Endodermal cell (in vitro differentiated cells): ENCODE data around the gene OR10P1. TPM values are rescaled to one million over a fixed set of nuclear protein-coding genes. Genes with fewer than 3 reads are reported as not detected.

Experiments
- DNase-seq: peaks from one replicate; pipeline ENCODE4 v3.0.0-alpha.2; 2017
- H3K27ac ChIP-seq: 2 replicates; pipeline ENCODE4 v1.5.1; 2013; ENCODE audit warnings: mild to moderate bottlenecking, low read depth, low read length, moderate library complexity
- H3K27me3 ChIP-seq: 2 replicates; pipeline ENCODE4 v1.6.1; 2013; ENCODE audit warnings: mild to moderate bottlenecking, low read length, moderate library complexity; ENCODE audit not compliant: insufficient read depth, control insufficient read depth, poor library complexity, severe bottlenecking
- H3K36me3 ChIP-seq: 2 replicates; pipeline ENCODE4 v1.7.0; 2013; ENCODE audit warnings: mild to moderate bottlenecking, low read length, moderate library complexity; ENCODE audit not compliant: control insufficient read depth, insufficient read depth
- H3K4me1 ChIP-seq: one replicate; pipeline ENCODE4 v1.7.0; 2013; ENCODE audit warnings: low read length; ENCODE audit not compliant: control insufficient read depth, insufficient read depth
- H3K4me3 ChIP-seq: 2 replicates; pipeline ENCODE4 v1.5.1; 2013; ENCODE audit warnings: mild to moderate bottlenecking, low read length, moderate library complexity
- H3K9ac ChIP-seq: 2 replicates; pipeline ENCODE4 v1.6.1; 2013; ENCODE audit warnings: mild to moderate bottlenecking, low read length, moderate library complexity; ENCODE audit not compliant: poor library complexity, severe bottlenecking; ENCODE audit errors: extremely low read depth
- H3K9me3 ChIP-seq: 2 replicates; pipeline ENCODE4 v1.6.1; 2013; ENCODE audit warnings: mild to moderate bottlenecking, low read length, moderate library complexity; ENCODE audit not compliant: control insufficient read depth
- H3K27ac Mint-ChIP-seq: 2 replicates; pipeline ENCODE4 v1.8.0; 2020; ENCODE audit warnings: mixed read lengths
- H3K27me3 Mint-ChIP-seq: 2 replicates; pipeline ENCODE4 v1.8.0; 2021; ENCODE audit warnings: mild to moderate bottlenecking, mixed read lengths; ENCODE audit not compliant: insufficient read depth
- H3K36me3 Mint-ChIP-seq: 2 replicates; pipeline ENCODE4 v1.8.0; 2020; ENCODE audit warnings: low read depth, mixed read lengths
- H3K4me1 Mint-ChIP-seq: 2 replicates; pipeline ENCODE4 v1.8.0; 2020; ENCODE audit warnings: mixed read lengths
- H3K4me3 Mint-ChIP-seq: 2 replicates; pipeline ENCODE4 v1.8.0; 2020; ENCODE audit warnings: mild to moderate bottlenecking, moderate library complexity, mixed read lengths
- H3K9me3 Mint-ChIP-seq: 2 replicates; pipeline ENCODE4 v1.8.0; 2020; ENCODE audit warnings: mild to moderate bottlenecking, mixed read lengths
- CTCF ChIP-seq: fragments of 200-600 bp; sonication (generic); conservative IDR thresholded peaks from 2 replicates; pipeline ENCODE4 v1.5.0; 2021; ENCODE audit warnings: antibody characterized with exemption, mild to moderate bottlenecking
- WGBS, 2 experiments: methylation state at CpG; one replicate each; pipeline versions ENCODE4 v1.1.5 to v1.1.7; 2013; ENCODE audit warnings: missing lambda C conversion rate in 2 of 2, mixed read lengths in 1 of 2; ENCODE audit not compliant: insufficient coverage in 1 of 2, insufficient read length in 1 of 2; 5-methylcytosine and 5-hydroxymethylcytosine counted together
- total RNA-seq, 2 donors: library from RNA; stranded (reverse); fragmentation: NEBNext Ultra II Directional in 1 of 2; extraction: Animal tissue kit (Norgen Biotek cat#: 25700) in 1 of 2; gene quantifications; 2 replicates in 1 of 2; 3 replicates in 1 of 2; pipeline ENCODE4 v1.2.1, GENCODE V29; 2021

Gene OR10P1
- total RNA-seq, 2 donors from 2014 or later, result not detected

DNA sequence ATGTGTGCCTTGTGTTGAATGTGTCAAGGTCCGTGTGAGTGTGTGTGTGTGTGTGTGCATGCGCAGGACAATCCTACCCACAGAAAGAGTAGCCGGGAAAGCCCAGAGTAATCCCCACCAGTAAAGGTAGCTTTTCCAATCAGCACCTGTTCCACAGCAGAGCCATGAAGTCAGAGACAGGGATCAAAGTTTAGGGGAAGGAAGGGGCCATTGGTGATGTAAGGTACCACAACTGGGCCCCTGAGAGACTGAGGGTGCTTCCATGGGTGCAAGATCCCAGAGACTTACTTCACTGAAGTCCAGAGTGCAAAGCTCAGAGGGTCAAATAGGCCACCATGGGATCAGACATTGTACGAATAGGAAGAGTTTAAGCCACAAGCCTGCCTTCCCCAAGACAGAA lies 20.5 kb downstream of the OR10P1 start:
- H3K4me3 Mint-ChIP-seq, result no peak overlapping the region
- Histone ChIP-seq H3K9me3 (no peaks in the 10 kb centered on the region), H3K4me1 (peaks cover 1% of the 10 kb centered on the region), H3K27ac (no peak overlapping the region), H3K36me3 (no peaks in the 10 kb centered on the region), H3K4me3 (no peak overlapping the region), H3K27me3 (peaks cover 17% of the 10 kb centered on the region), H3K9ac (no peak overlapping the region)
- TF ChIP-seq CTCF, result no peak
- no peak for DNase-seq
- peaks cover 31% of the 10 kb centered on the region for H3K27me3 Mint-ChIP-seq
- H3K36me3 Mint-ChIP-seq, result no peaks in the 10 kb centered on the region
- WGBS, 2 experiments, result 75 to 78% methylated on average over 1 to 3 of the region's 4 CpGs
- no peaks in the 10 kb centered on the region for H3K4me1 Mint-ChIP-seq
- peaks cover 16% of the 10 kb centered on the region for H3K9me3 Mint-ChIP-seq
- no peak overlapping the region for H3K27ac Mint-ChIP-seq

DNA sequence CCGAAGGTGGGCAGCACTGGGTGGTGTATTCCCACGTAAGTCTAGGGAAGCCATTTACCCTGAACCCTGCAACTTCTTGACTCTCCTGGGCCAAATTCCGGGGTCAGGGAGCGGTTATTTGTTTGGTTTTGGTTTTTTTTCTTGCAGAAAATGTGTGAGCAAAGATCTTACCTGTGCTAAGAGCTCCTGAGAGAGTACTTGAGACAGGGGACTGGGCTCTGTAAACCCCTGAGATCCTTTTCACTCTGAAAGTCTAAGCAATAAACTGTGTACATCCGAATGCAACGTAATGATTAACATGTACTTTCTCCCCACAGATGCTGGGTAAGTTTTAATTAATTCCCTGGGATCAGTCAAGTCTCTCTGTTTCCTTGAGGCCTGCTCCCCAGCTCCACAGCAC lies 21.5 kb downstream of the OR10P1 start:
- peaks cover 12% of the 10 kb centered on the region for H3K9me3 Mint-ChIP-seq
- no peaks in the 10 kb centered on the region for H3K36me3 ChIP-seq
- H3K27me3 Mint-ChIP-seq, result peaks cover 31% of the 10 kb centered on the region
- H3K9me3 ChIP-seq, result no peaks in the 10 kb centered on the region
- H3K4me1 Mint-ChIP-seq, result peaks cover 7% of the 10 kb centered on the region
- WGBS, 2 experiments, result 88 to 92% methylated on average over 5 to 6 of the region's 6 CpGs
- H3K4me3 Mint-ChIP-seq, result no peak overlapping the region
- H3K9ac ChIP-seq, result no peak overlapping the region
- peak; percentile 27 for DNase-seq
- H3K27ac ChIP-seq, result no peak overlapping the region
- no peak overlapping the region for H3K4me3 ChIP-seq
- H3K27ac Mint-ChIP-seq, result no peak overlapping the region
- H3K4me1 ChIP-seq, result peaks cover 10% of the 10 kb centered on the region
- H3K36me3 Mint-ChIP-seq, result no peaks in the 10 kb centered on the region
- peaks cover 17% of the 10 kb centered on the region for H3K27me3 ChIP-seq
- TF ChIP-seq CTCF, result no peak

DNA sequence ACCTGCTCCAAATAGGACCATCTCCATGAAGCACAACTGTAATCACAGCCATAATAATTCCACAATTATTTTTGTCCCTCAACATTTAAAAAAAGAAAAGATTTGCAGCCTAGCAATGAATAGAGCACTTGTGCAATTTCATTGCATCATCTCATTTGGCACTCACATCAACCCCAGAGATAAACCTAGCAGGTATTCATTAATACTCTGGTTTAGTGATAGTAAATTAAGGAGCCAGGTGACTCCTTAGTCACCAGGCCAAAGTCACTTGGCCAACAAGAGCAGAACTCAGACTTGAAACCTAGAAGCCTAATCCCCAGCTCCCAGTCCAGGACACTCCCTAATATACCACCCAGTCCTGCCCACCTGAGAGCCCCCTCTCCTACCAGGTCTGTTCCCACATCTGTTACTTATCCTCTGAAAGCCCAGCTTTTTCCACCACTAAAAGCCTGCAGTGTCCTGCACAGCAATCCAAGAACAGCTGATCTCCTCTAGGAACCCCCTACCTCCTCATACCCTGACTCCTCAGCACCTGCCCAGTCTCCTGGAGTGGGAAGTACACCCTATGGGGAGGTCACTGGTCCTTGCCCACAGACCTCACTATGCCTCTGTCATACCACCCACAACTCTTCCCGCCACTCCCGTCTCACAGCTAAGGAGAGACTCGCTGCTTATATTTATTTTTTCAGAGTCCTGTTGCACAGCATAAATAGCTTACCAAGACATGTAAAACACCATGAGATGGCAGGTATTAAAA lies 22.1 kb downstream of the OR10P1 start:
- WGBS, 2 experiments, result 87% methylated on average over 3 of the region's 3 CpGs; no CpG with 5 or more reads in 1 of the 2 experiments
- no peaks in the 10 kb centered on the region for H3K9me3 ChIP-seq
- H3K36me3 ChIP-seq, result no peaks in the 10 kb centered on the region
- H3K4me3 ChIP-seq, result no peak overlapping the region
- TF ChIP-seq CTCF, result no peak
- no peak overlapping the region for H3K27ac ChIP-seq
- H3K9me3 Mint-ChIP-seq, result peaks cover 12% of the 10 kb centered on the region
- peak; percentile 33 for DNase-seq
- H3K4me1 ChIP-seq, result peaks cover 12% of the 10 kb centered on the region
- H3K36me3 Mint-ChIP-seq, result no peaks in the 10 kb centered on the region
- no peak overlapping the region for H3K4me3 Mint-ChIP-seq
- peaks cover 31% of the 10 kb centered on the region for H3K27me3 Mint-ChIP-seq
- H3K27ac Mint-ChIP-seq, result no peak overlapping the region
- H3K4me1 Mint-ChIP-seq, result peaks cover 7% of the 10 kb centered on the region
- H3K9ac ChIP-seq, result no peak overlapping the region
- peaks cover 17% of the 10 kb centered on the region for H3K27me3 ChIP-seq
